H1 (cell line): ENCODE data around the gene TUBGCP5.

ENCODE experiments used
- EP300 ChIP-seq, 2 experiments: IDR thresholded peaks; 1 replicate in 1 of 2; 2 replicates in 1 of 2; pipeline ENCODE4 v1.6.1; 2011 to 2012; ENCODE audit warnings: low read depth in 2 of 2, low read length in 2 of 2, mild to moderate bottlenecking in 2 of 2, borderline replicate concordance in 1 of 2, inconsistent platforms in 1 of 2, moderate library complexity in 1 of 2
- KDM1A ChIP-seq: fragments of 200-600, 300-600 bp; sonication (generic); IDR thresholded peaks from 2 replicates; pipeline ENCODE4 v1.7.1; 2016; ENCODE audit warnings: mild to moderate bottlenecking, low read length, borderline replicate concordance
- POLR2A ChIP-seq, 2 experiments: IDR thresholded peaks; 1 replicate in 1 of 2; 2 replicates in 1 of 2; pipeline ENCODE4 v1.6.1; 2011; ENCODE audit warnings: low read depth in 2 of 2, low read length in 2 of 2, mild to moderate bottlenecking in 2 of 2; ENCODE audit errors: control extremely low read depth in 1 of 2
- POLR2AphosphoS5 ChIP-seq: IDR thresholded peaks from 2 replicates; pipeline ENCODE4 v1.6.1; 2011; ENCODE audit warnings: low read depth, low read length
- RNF2 ChIP-seq: fragments of 200-900, 300-1000 bp; sonication (generic); IDR thresholded peaks from 2 replicates; pipeline ENCODE4 v1.7.1; 2016; ENCODE audit warnings: borderline replicate concordance, low read depth, mild to moderate bottlenecking, antibody characterized with exemption, low read length; ENCODE audit not compliant: poor library complexity, severe bottlenecking; ENCODE audit errors: missing control alignments
- SIN3A ChIP-seq, 2 experiments: IDR thresholded peaks in 1 of 2; conservative IDR thresholded peaks in 1 of 2; 2 replicates each; pipeline ENCODE4 v1.6.1; 2011 to 2012; ENCODE audit warnings: low read length in 2 of 2, improper control_type of control experiment in 1 of 2, low read depth in 1 of 2, mild to moderate bottlenecking in 1 of 2
- TAF1 ChIP-seq: IDR thresholded peaks from 2 replicates; pipeline ENCODE4 v1.6.1; 2011; ENCODE audit warnings: mild to moderate bottlenecking, low read depth, low read length
- TF ChIP-seq, protein P1 (sequence below): IDR thresholded peaks from 2 replicates; pipeline ENCODE4 v1.6.1; 2012; ENCODE audit warnings: inconsistent platforms
- TF ChIP-seq, protein P2 (sequence below), 3 experiments: IDR thresholded peaks; 1 replicate in 2 of 3; 2 replicates in 1 of 3; pipeline versions ENCODE4 v1.5.1 to v1.6.1; 2011; ENCODE audit warnings: low read length in 3 of 3, mild to moderate bottlenecking in 3 of 3, inconsistent platforms in 2 of 3, low read depth in 1 of 3, moderate library complexity in 1 of 3; ENCODE audit not compliant: insufficient read depth in 1 of 3; ENCODE audit errors: control extremely low read depth in 1 of 3

DNA sequence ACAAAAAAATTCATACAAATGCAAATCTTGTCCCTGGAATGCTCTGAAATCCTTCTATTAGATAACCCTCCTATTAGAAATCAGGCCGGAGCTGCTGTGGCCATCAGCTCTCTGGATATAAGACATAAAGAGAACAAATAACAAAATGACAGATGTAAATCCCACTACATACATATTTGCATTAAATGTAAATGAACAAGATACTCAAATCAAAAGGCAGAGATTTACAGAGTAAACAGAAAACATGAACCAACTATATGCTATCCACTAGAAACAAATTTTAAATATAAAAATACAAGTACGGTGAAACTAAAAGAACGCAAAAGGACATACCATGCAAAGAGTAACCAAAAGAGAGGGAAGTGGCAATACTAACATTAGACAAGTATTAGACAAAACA, 69.9 kb downstream of the TUBGCP5 start:
- TF ChIP-seq EP300 (IDR thresholded peaks at IDR 0.05; ENCODE audit: borderline replicate concordance in 1 of 2, low read depth in 2 of 2, low read length in 2 of 2) (no peak), KDM1A (no peak), RNF2 (no peak), POLR2AphosphoS5 (no peak), SIN3A (conservative IDR thresholded peaks at IDR 0.05 in 1 of 2, IDR thresholded peaks at IDR 0.05 in 1 of 2; ENCODE audit: low read depth in 1 of 2, low read length in 2 of 2) (no peak), POLR2A (IDR thresholded peaks at IDR 0.05; ENCODE audit: control extremely low read depth in 1 of 2, low read depth in 2 of 2, low read length in 2 of 2) (no peak), TAF1 (no peak)
- TF ChIP-seq, protein P1, sequence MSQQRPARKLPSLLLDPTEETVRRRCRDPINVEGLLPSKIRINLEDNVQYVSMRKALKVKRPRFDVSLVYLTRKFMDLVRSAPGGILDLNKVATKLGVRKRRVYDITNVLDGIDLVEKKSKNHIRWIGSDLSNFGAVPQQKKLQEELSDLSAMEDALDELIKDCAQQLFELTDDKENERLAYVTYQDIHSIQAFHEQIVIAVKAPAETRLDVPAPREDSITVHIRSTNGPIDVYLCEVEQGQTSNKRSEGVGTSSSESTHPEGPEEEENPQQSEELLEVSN = no peak
- TF ChIP-seq, protein P2, sequence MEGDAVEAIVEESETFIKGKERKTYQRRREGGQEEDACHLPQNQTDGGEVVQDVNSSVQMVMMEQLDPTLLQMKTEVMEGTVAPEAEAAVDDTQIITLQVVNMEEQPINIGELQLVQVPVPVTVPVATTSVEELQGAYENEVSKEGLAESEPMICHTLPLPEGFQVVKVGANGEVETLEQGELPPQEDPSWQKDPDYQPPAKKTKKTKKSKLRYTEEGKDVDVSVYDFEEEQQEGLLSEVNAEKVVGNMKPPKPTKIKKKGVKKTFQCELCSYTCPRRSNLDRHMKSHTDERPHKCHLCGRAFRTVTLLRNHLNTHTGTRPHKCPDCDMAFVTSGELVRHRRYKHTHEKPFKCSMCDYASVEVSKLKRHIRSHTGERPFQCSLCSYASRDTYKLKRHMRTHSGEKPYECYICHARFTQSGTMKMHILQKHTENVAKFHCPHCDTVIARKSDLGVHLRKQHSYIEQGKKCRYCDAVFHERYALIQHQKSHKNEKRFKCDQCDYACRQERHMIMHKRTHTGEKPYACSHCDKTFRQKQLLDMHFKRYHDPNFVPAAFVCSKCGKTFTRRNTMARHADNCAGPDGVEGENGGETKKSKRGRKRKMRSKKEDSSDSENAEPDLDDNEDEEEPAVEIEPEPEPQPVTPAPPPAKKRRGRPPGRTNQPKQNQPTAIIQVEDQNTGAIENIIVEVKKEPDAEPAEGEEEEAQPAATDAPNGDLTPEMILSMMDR (IDR thresholded peaks at IDR 0.05; ENCODE audit: control extremely low read depth in 1 of 3, insufficient read depth in 1 of 3, low read depth in 1 of 3, low read length in 3 of 3) = no peak
